Activated T-cell treated with anti-CD3 and anti-CD28 coated beads, Interleukin-2, amount 50 U/mL, for 4 hours (primary cell): Measurements from ENCODE around the gene BPIFA2. TPM values are rescaled to one million over a fixed set of nuclear protein-coding genes. Genes with fewer than 3 reads are reported as not detected.
"Not testable (repeated sequence)": the region's sequence is repeated elsewhere in the genome, so short reads cannot be mapped to it uniquely, and the experiment has no call there.

ENCODE experiments used
- ATAC-seq, 2 donors: fragments of 200-7000 bp; cut with Tn5 transposase; one replicate each; pipeline ENCODE4 v1.10.0; 2021
- DNase-seq: peaks from one replicate; pipeline ENCODE4 v3.0.0-alpha.2; 2020
- H3K27me3 Mint-ChIP-seq: one replicate; pipeline ENCODE4 v1.8.0; 2021; ENCODE audit warnings: low read depth, mixed read lengths
- H3K36me3 Mint-ChIP-seq: one replicate; pipeline ENCODE4 v1.8.0; 2022; ENCODE audit warnings: mixed read lengths; ENCODE audit not compliant: insufficient read depth
- H3K4me1 Mint-ChIP-seq: one replicate; pipeline ENCODE4 v1.8.0; 2021; ENCODE audit warnings: low read depth, mixed read lengths
- H3K4me3 Mint-ChIP-seq: one replicate; pipeline ENCODE4 v1.8.0; 2021; ENCODE audit warnings: mild to moderate bottlenecking, moderate library complexity, mixed read lengths
- H3K9me3 Mint-ChIP-seq: one replicate; pipeline ENCODE4 v1.8.0; 2021; ENCODE audit warnings: mixed read lengths
- total RNA-seq, 3 donors: library from RNA; stranded (reverse); gene quantifications; one replicate each; pipeline ENCODE4 v1.2.1, GENCODE V29; 2021

BPIFA2 gene
- total RNA-seq, 3 donors from 2014 or later, result not detected

- Mint-ChIP-seq H3K4me1 (no peaks in the 10 kb centered on the region), H3K27me3 (peaks cover 23% of the 10 kb centered on the region), H3K9me3 (peaks cover 22% of the 10 kb centered on the region), H3K4me3 (no peak overlapping the region), H3K36me3 (peaks cover 5% of the 10 kb centered on the region)
- no peak for DNase-seq
- ATAC-seq, result no peak
Observed at GRCh38 chr20:33169176-33169794, 1.3 kb downstream of the BPIFA2 start.

- H3K4me3 Mint-ChIP-seq, result no peak overlapping the region
- H3K27me3 Mint-ChIP-seq, result peaks cover 14% of the 10 kb centered on the region
- no peaks in the 10 kb centered on the region for H3K4me1 Mint-ChIP-seq
- H3K9me3 Mint-ChIP-seq, result peaks cover 22% of the 10 kb centered on the region
- DNase-seq, result no peak
- peaks cover 5% of the 10 kb centered on the region for H3K36me3 Mint-ChIP-seq
- ATAC-seq, result no peak
Observed at GRCh38 chr20:33172781-33173180, 4.8 kb downstream of the BPIFA2 start.

GRCh38 chr20:33175123-33175522 lies 7.2 kb downstream of the BPIFA2 start:
- ATAC-seq (no peak), DNase-seq (no peak)
- Mint-ChIP-seq H3K4me3 (no peak overlapping the region), H3K4me1 (no peaks in the 10 kb centered on the region), H3K27me3 (peaks cover 4% of the 10 kb centered on the region), H3K36me3 (peaks cover 3% of the 10 kb centered on the region), H3K9me3 (peaks cover 11% of the 10 kb centered on the region)

- Mint-ChIP-seq H3K9me3 (peaks cover 3% of the 10 kb centered on the region), H3K4me1 (no peaks in the 10 kb centered on the region), H3K36me3 (peaks cover 3% of the 10 kb centered on the region), H3K4me3 (no peak overlapping the region), H3K27me3 (peaks cover 4% of the 10 kb centered on the region)
- no peak for ATAC-seq
- DNase-seq, result no peak
Observed at GRCh38 chr20:33176101-33176500, 8.1 kb downstream of the BPIFA2 start.

- Mint-ChIP-seq H3K4me1 (no peaks in the 10 kb centered on the region), H3K36me3 (no peaks in the 10 kb centered on the region), H3K9me3 (no peaks in the 10 kb centered on the region), H3K4me3 (no peak overlapping the region), H3K27me3 (peaks cover 2% of the 10 kb centered on the region)
- ATAC-seq (no peak), DNase-seq (no peak)
Observed at GRCh38 chr20:33177866-33178265, 9.9 kb downstream of the BPIFA2 start.

- DNase-seq (no peak), ATAC-seq (no peak)
- H3K9me3 Mint-ChIP-seq, result no peaks in the 10 kb centered on the region
- H3K36me3 Mint-ChIP-seq, result no peaks in the 10 kb centered on the region
- no peaks in the 10 kb centered on the region for H3K4me1 Mint-ChIP-seq
- no peak overlapping the region for H3K4me3 Mint-ChIP-seq
- H3K27me3 Mint-ChIP-seq, result peaks cover 2% of the 10 kb centered on the region
Observed at GRCh38 chr20:33178726-33179125, 10.8 kb downstream of the BPIFA2 start.

GRCh38 chr20:33180169-33180568 lies 12.2 kb downstream of the BPIFA2 start:
- no peaks in the 10 kb centered on the region for H3K4me1 Mint-ChIP-seq
- H3K27me3 Mint-ChIP-seq, result peaks cover 1% of the 10 kb centered on the region
- ATAC-seq (no peak), DNase-seq (no peak)
- no peaks in the 10 kb centered on the region for H3K36me3 Mint-ChIP-seq
- no peaks in the 10 kb centered on the region for H3K9me3 Mint-ChIP-seq
- no peak overlapping the region for H3K4me3 Mint-ChIP-seq

- H3K36me3 Mint-ChIP-seq, result no peaks in the 10 kb centered on the region
- H3K9me3 Mint-ChIP-seq, result no peaks in the 10 kb centered on the region
- no peaks in the 10 kb centered on the region for H3K27me3 Mint-ChIP-seq
- ATAC-seq (no peak), DNase-seq (no peak)
- H3K4me1 Mint-ChIP-seq, result no peaks in the 10 kb centered on the region
- no peak overlapping the region for H3K4me3 Mint-ChIP-seq
Observed at GRCh38 chr20:33181482-33182093, 13.6 kb downstream of the BPIFA2 start.

GRCh38 chr20:33183312-33183711 lies 15.4 kb downstream of the BPIFA2 start:
- Mint-ChIP-seq H3K4me3 (no peak overlapping the region), H3K27me3 (no peaks in the 10 kb centered on the region), H3K36me3 (no peaks in the 10 kb centered on the region), H3K9me3 (no peaks in the 10 kb centered on the region), H3K4me1 (no peaks in the 10 kb centered on the region)
- DNase-seq (no peak), ATAC-seq (no peak)

- DNase-seq, H3K27me3 Mint-ChIP-seq, ATAC-seq, H3K4me3 Mint-ChIP-seq, H3K9me3 Mint-ChIP-seq, H3K4me1 Mint-ChIP-seq, H3K36me3 Mint-ChIP-seq: not testable (repeated sequence)
Observed at GRCh38 chr20:33185031-33185590, 17.2 kb downstream of the BPIFA2 start.

GRCh38 chr20:33187491-33187890 lies 19.5 kb downstream of the BPIFA2 start:
- no peak overlapping the region for H3K4me3 Mint-ChIP-seq
- peaks cover 8% of the 10 kb centered on the region for H3K27me3 Mint-ChIP-seq
- H3K9me3 Mint-ChIP-seq, result no peaks in the 10 kb centered on the region
- DNase-seq, result no peak
- no peak for ATAC-seq
- no peaks in the 10 kb centered on the region for H3K36me3 Mint-ChIP-seq
- H3K4me1 Mint-ChIP-seq, result no peaks in the 10 kb centered on the region

- Mint-ChIP-seq H3K9me3 (no peaks in the 10 kb centered on the region), H3K36me3 (no peaks in the 10 kb centered on the region), H3K4me1 (no peaks in the 10 kb centered on the region), H3K27me3 (peaks cover 10% of the 10 kb centered on the region), H3K4me3 (no peak overlapping the region)
- DNase-seq (no peak), ATAC-seq (no peak)
Observed at GRCh38 chr20:33188421-33188820, 20.5 kb downstream of the BPIFA2 start.

- H3K4me1 Mint-ChIP-seq, result peaks cover 2% of the 10 kb centered on the region
- no peak for ATAC-seq
- no peaks in the 10 kb centered on the region for H3K36me3 Mint-ChIP-seq
- no peak for DNase-seq
- no peaks in the 10 kb centered on the region for H3K9me3 Mint-ChIP-seq
- H3K27me3 Mint-ChIP-seq, result peaks cover 17% of the 10 kb centered on the region
- no peak overlapping the region for H3K4me3 Mint-ChIP-seq
Observed at GRCh38 chr20:33191484-33191883, 23.5 kb downstream of the BPIFA2 start.

- no peaks in the 10 kb centered on the region for H3K9me3 Mint-ChIP-seq
- peaks cover 19% of the 10 kb centered on the region for H3K27me3 Mint-ChIP-seq
- peaks cover 2% of the 10 kb centered on the region for H3K4me1 Mint-ChIP-seq
- DNase-seq, result no peak
- no peak for ATAC-seq
- no peaks in the 10 kb centered on the region for H3K36me3 Mint-ChIP-seq
- H3K4me3 Mint-ChIP-seq, result no peak overlapping the region
Observed at GRCh38 chr20:33191955-33192354, 24.0 kb downstream of the BPIFA2 start.

- Mint-ChIP-seq H3K9me3 (no peaks in the 10 kb centered on the region), H3K36me3 (no peaks in the 10 kb centered on the region), H3K4me3 (no peak overlapping the region), H3K27me3 (peaks cover 19% of the 10 kb centered on the region), H3K4me1 (peaks cover 2% of the 10 kb centered on the region)
- ATAC-seq (no peak), DNase-seq (no peak)
Observed at GRCh38 chr20:33192912-33193501, 25.0 kb downstream of the BPIFA2 start.
